SKM-1 treated with dmso at 0.1 percent for 144 hours (cell line): ENCODE results near the gene MAP6.

Experiments used
- DNase-seq: peaks from one replicate; lab custom pipeline; 2025; ENCODE audit not compliant: unreplicated experiment; lab: John Stamatoyannopoulos, UW

Gene MAP6

GRCh38 chr11:75571625-75572024, 97.2 kb downstream of the MAP6 start:
- DNase-seq, result no peak

DNA sequence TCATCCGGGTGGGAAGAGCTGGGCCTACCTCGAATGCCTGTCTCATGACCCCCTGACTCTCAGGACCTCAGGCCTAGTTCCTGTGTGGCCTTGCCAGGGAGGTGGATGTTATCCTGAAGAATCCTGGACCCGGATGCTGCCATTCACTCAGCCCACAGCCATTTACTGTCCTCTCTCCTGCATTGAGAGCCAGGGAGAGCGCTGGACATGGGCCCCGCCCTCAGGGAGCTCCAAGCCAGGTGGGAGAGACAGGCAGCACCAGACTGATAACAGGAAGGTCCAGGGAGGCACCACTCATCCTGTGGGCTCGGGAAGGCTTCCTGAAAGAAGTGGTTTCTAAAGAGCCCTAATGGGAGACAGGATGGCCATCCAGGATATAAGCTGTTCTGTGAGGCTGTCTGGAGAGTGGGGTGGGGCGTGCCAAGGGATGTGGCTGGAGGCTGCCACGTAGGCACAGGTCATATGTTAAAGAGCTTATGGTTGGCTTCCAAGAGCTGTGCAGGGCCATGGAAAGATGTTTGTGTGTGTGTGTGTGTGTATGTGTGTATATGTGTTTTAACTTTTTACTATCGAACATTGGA, 98.2 kb downstream of the MAP6 start:
- DNase-seq, result no peak

DNA sequence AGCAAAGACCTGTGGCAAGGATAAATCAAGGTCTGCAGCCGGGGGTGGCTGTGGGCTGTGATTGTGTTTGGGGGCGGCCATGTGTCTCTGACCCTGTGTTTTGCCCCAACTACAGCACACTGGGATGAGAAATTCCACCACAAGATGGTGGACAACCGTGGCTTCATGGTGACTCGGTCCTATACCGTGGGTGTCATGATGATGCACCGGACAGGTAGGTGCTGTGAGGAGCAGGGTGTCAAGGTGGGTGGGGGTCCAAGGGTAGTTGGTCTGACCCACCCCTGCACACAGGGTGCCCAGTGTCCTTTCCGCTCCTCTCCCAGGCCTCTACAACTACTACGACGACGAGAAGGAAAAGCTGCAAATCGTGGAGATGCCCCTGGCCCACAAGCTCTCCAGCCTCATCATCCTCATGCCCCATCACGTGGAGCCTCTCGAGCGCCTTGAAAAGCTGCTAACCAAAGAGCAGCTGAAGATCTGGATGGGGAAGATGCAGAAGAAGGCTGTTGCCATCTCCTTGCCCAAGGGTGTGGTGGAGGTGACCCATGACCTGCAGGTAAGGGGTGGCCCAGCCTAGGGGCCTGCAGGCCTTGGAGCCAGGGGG, 100.1 kb downstream of the MAP6 start:
- DNase-seq, result no peak

DNA sequence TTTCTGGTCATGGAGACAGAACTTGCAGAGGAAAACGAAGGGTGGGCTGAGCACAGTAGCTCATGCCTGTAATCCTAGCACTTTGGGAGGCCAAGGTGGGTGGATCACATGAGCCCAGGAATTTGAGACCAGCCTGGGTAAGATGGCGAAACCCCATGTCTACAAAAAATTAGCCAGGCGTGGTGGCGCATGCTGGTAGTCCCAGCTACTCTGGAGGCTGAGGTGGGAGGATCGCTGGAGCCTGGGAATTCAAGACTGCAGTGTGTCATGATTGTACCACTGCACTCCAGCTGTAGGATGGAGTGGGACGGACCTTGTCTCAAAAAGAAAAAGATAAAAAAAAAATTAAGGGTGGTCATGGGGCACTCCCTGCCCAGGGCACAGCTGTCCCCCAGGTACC, 100.9 kb downstream of the MAP6 start:
- no peak for DNase-seq

- DNase-seq, result no peak
Measured at GRCh38 chr11:75566763-75567279, 102.0 kb downstream of the MAP6 start.

DNA sequence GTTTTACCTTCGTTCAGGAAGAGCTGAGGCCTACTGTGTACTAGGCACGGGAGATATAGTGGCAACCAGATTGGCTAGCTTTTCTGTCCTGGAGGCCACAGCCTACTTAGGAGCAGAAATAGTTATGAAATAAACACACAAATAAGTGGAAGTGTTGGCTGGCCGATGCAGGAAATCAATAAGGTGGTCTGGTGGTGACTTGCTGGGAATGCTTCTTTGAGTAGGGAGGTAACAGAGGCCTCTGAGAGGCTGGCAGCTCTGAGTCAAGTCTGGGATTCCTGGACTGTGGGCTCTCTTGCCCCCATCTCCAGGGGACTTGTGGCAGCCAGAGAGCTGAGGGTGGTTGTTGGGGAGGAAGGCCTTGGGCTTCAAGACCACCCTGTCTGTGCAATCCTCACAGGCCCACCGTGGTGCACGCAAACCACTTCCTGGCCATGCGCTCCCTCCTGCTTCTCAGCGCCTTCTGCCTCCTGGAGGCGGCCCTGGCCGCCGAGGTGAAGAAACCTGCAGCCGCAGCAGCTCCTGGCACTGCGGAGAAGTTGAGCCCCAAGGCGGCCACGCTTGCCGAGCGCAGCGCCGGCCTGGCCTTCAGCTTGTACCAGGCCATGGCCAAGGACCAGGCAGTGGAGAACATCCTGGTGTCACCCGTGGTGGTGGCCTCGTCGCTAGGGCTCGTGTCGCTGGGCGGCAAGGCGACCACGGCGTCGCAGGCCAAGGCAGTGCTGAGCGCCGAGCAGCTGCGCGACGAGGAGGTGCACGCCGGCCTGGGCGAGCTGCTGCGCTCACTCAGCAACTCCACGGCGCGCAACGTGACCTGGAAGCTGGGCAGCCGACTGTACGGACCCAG, 102.7 kb downstream of the MAP6 start:
- DNase-seq, result no peak

- DNase-seq, result no peak
Measured at GRCh38 chr11:75565221-75565814, 103.5 kb downstream of the MAP6 start.

- DNase-seq, result no peak
Measured at GRCh38 chr11:75563978-75564552, 104.8 kb downstream of the MAP6 start.

DNA sequence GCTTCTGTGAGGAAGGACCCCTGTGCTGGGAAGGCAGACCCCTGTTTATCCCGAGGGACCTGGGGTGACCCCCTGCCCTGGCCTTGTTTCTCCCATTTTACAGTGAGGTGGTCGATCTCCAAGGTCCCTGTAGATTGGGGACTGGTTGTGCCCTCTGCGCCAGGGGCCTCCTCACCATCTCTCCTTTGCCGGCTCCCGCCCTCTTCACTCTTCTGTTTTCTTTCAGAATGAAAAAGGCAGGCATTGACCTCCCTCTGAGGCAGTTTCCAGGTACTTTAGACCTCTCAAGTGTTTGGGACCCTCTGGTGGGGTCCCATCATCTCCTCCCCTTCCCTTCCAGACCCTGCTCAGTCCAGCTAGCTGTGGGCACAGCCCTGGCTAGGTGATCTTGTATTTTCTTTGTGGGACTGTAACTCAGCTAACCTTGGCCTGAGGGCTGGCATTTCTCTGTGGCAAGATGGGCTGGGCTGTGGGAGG, 105.3 kb downstream of the MAP6 start:
- DNase-seq, result no peak

- DNase-seq, result no peak
Measured at GRCh38 chr11:75562836-75563484, 105.9 kb downstream of the MAP6 start.

DNA sequence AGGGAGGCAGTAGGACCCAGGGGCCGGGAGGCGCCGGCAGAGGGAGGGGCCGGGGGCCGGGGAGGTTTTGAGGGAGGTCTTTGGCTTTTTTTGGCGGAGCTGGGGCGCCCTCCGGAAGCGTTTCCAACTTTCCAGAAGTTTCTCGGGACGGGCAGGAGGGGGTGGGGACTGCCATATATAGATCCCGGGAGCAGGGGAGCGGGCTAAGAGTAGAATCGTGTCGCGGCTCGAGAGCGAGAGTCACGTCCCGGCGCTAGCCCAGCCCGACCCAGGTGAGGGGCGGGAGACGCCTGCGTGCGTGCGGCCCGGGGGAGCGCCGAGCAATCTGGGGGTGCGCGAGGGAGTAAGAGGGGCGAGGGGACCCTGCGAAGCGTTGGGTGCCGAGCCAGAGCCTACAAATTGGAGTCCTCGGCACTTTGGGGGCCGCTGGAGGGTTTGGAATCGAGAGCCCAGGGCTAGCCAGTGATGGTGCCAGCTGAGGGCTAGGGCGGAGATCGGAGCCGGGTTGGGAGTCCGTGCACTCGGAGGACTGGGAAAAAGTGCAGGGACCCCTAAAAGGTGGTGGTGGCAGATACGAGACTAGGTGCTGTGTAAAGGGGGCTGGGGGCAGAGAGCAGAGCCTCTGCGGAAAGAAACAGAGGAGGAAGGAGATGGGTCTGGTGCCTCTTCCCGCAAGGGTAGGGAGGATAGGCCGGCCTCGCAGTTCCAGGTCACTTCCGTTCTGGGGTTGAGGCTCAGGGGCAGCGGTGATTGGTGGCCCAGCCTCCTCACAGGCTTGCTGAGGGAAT, 106.6 kb downstream of the MAP6 start, which contains the start of gene SERPINH1:
TSS of gene SERPINH1 (plus strand) at position 206 of the 788 bp plus-strand sequence. CDS start 4,097 bp downstream, outside the sequence.
- DNase-seq, result peak; percentile 86

GRCh38 chr11:75561426-75562047, 107.3 kb downstream of the MAP6 start:
- DNase-seq, result no peak

DNA sequence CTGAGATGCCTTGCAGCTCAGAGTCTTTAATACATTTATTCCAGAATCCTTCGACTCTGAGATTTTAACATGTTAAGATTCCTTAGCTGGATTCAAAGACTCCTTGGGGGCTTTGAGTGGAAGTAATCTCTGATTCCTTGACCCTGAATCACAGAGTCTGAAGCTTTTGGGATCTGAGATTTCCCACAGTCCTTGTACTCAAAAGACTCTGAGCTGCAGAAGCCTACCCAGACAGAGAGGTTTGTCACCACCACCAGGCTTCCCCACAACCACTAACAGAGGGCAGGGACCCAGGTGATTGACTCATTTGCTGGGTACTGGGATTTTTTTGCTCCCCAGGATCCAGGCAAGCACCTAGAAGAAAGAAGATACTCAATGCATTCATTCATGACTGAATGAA, 108.2 kb downstream of the MAP6 start:
- no peak for DNase-seq

DNA sequence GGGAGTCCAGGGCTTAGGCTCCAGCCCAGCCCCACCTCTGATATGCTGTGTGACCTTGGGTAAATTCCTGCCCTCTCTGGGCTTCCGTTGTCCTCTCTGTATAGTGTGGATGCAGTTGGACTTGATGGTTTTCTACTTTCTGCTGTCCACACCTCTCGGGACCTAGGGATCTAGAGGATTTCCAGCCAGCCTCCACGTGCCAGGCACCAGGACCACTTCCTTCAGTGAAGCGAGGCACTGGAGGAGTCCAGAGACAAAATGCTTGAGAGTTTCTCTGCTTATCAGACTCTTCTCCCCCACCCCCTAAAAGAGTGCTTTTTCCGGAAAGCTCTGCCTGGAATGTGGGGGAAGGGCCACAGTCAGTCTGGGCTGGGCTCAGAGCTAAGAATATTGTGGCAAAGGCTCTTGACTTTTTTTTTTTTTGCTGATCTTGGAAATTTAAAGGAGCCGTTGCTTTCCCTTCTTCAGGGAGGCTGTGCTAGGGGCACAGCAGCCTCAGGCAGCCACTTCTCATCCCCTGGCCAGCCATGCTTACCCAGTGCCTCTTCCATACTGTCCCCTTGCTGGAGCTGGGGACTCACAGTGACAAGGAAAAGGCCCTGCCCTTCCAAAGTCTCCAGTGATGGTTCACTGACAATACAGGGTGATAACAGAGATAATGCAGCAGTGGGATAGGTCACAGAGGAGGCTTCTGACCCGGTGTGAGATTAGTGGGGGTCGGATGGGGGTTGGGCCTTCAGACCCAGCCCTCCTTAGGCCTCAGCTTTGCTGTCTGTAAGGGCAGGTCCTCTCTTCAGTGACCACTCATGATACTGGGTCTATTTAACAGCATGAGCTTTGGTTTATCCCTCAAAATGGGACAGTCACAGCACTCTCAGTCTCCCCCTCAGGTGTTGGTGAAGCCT, 109.6 kb downstream of the MAP6 start:
- DNase-seq, result no peak

DNA sequence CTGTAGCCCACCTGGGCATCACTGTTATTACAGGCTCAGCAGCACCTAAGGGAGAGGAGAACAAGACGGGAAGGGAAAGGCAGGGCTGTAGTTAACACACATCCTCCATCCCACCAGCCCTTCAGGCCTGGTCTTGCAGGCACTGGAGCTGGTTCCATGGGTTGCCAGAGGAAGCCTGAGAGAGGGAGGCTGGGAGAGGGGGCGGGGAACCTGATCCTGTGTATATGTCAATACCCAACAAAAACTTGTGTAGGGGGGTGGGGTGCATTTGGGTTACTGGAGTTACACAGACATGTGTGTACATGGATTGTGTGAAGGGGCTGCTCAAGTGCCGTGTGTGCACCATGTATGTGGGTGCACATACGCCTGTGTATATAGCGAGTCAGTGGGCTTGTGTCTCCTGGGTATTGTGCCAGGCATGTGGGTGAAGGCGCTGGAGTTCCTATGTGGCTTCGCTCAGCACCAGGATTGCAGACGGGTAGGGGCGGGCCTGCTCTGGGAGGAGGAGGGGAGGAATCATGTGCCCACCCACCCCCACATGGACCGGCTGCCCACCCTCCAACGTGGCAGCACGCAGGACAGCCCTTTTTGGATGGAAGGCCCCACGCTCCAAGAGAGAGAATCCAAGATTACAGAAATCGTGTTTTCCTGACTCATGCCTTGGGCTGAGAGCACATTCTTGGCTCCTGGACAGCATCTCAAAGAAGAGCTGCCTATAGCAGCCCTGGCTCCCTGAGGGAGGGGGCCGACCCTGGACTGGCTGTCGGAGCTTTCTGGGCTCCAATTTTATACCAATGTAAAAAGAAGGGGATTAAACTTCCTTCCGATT, 111.0 kb downstream of the MAP6 start:
- no peak for DNase-seq

- no peak for DNase-seq
Measured at GRCh38 chr11:75556275-75556674, 112.6 kb downstream of the MAP6 start.

- DNase-seq, result no peak
Measured at GRCh38 chr11:75555079-75555811, 113.6 kb downstream of the MAP6 start.
